HPDE6-E6E7 (cell line): ENCODE measurements around the gene OR2J1.
"Not testable (repeated sequence)": the region's sequence is repeated elsewhere in the genome, so short reads cannot be mapped to it uniquely, and the experiment has no call there.

ENCODE experiments used
- DNase-seq: peaks from one replicate; pipeline ENCODE4 v3.0.0; 2011; ENCODE audit warnings: missing footprints; ENCODE audit errors: extremely low spot score

Gene OR2J1

GRCh38 chr6:29099190-29099589, at the start of gene OR2J1:
OR2J1 (plus strand) TSS chr6:29099490; CDS start chr6:29100943, 1,453 bp downstream.
- no peak for DNase-seq

GRCh38 chr6:29051680-29052079, 47.6 kb upstream of the OR2J1 start:
- DNase-seq: no peak

- DNase-seq: peak; percentile 38
Measured at GRCh38 chr6:29071831-29072723, 27.2 kb upstream of the OR2J1 start.

GRCh38 chr6:29079203-29079602, 20.1 kb upstream of the OR2J1 start:
- no peak for DNase-seq

GRCh38 chr6:29081312-29081711, 18.0 kb upstream of the OR2J1 start:
- DNase-seq: no peak

- no peak for DNase-seq
Measured at GRCh38 chr6:29082457-29082856, 16.8 kb upstream of the OR2J1 start.

- no peak for DNase-seq
Measured at GRCh38 chr6:29087213-29087612, 12.1 kb upstream of the OR2J1 start, which contains the start of gene OR2B3. OR2B3 (minus strand) TSS chr6:29087313; CDS start chr6:29087248, 65 bp downstream.

- no peak for DNase-seq
Measured at GRCh38 chr6:29092957-29093356, 6.3 kb upstream of the OR2J1 start.

- no peak for DNase-seq
Measured at GRCh38 chr6:29097803-29098202, 1.5 kb upstream of the OR2J1 start.

- DNase-seq: no peak
Measured at GRCh38 chr6:29107758-29108157, 8.5 kb downstream of the OR2J1 start, which contains the start of gene OR2J3. OR2J3 (plus strand) TSS chr6:29108058; CDS start chr6:29111891, 3,833 bp downstream.

- no peak for DNase-seq
Measured at GRCh38 chr6:29112135-29112534, 12.8 kb downstream of the OR2J1 start.

GRCh38 chr6:29114964-29115363, 15.7 kb downstream of the OR2J1 start:
- not testable (repeated sequence) for DNase-seq

- DNase-seq: no peak
Measured at GRCh38 chr6:29129326-29130012, 30.2 kb downstream of the OR2J1 start.

- no peak for DNase-seq
Measured at GRCh38 chr6:29130644-29131043, 31.4 kb downstream of the OR2J1 start.

GRCh38 chr6:29131691-29132090, 32.4 kb downstream of the OR2J1 start:
- DNase-seq: no peak

- DNase-seq: no peak
Measured at GRCh38 chr6:29137724-29138123, 38.4 kb downstream of the OR2J1 start.

- DNase-seq: no peak
Measured at GRCh38 chr6:29141606-29142005, 42.3 kb downstream of the OR2J1 start.

- DNase-seq: no peak
Measured at GRCh38 chr6:29142309-29142708, 43.0 kb downstream of the OR2J1 start.

GRCh38 chr6:29146179-29146578, 46.9 kb downstream of the OR2J1 start:
- DNase-seq: no peak

- no peak for DNase-seq
Measured at GRCh38 chr6:29147074-29147473, 47.8 kb downstream of the OR2J1 start.

- DNase-seq: not testable (repeated sequence)
Measured at GRCh38 chr6:29149444-29149843, 50.2 kb downstream of the OR2J1 start.
